HG03558 (cell line): Measurements from ENCODE around the gene PPP1R10.
A peak's percentile ranks its signal among the peaks of the same experiment; 100 is the strongest.

Experiments
- ATAC-seq: cut with Tn5 transposase; IDR thresholded peaks from one replicate; pipeline ENCODE4 v1.9.1; 2021; ENCODE audit warnings: moderate number of reproducible peaks; ENCODE audit not compliant: unreplicated experiment; ENCODE audit errors: extremely low read depth

Gene PPP1R10

GRCh38 chr6:30562470-30563425, 54.3 kb downstream of the PPP1R10 start:
- ATAC-seq, result no peak

- ATAC-seq, result no peak
These were observed 56.1 kb downstream of the PPP1R10 start for GRCh38 chr6:30560930-30561329.

DNA sequence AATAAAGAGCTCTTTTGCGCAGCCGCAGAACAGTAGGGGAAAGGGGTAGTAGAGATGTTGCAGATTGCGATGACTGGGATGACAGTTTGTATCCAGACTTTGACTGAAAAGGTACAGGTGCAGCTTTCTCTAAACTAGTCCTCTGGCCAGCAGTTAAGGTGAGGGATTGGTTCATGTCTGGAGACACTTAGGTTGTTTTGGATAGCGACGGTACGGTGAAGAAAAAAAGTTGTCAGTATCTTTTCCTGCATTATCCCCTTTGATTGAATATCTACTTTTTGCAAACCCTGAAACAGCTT, 59.4 kb downstream of the PPP1R10 start:
- ATAC-seq, result no peak

DNA sequence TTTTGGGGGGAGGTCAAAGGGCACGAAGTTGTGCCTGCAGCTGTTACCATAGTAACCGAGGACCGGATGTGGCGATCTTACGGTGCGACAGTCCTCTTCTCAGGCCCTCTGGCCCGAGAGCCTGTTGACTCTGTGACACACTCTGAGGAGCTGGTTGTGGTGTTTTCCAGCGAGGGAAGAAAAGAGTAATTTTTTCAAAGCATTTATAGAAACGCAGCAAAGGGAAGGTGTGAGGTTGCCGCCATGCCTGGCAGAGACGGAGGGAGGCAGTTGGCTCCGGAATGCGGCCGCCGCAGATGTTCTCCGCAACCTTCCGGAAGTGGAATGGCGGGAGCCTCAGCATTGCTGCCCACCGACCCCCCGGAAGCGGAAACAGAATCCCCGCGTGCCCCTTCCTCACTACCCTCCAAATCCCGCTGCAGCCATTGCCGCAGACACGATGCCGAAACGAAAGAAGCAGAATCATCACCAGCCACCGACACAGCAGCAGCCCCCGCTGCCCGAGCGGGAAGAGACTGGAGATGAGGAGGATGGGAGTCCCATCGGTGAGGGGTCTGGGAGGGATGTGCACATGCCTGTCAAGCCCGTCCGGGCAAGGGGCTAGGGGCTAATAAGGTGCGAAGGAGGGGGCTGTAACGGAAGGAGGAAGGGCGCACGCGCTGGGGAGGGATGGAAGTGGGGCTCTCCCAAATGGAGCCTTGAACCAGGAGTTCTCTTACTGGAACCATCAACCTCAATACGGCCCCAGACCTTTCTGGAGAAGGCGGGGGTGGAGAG, 59.9 kb downstream of the PPP1R10 start, which contains the start of gene PRR3:
TSS of gene PRR3 (plus strand) at position 390 of the 777 bp plus-strand sequence. CDS start at position 440, 50 bp downstream.
- peak; percentile 33 for ATAC-seq

- ATAC-seq, result peak; percentile 29
These were observed 60.8 kb downstream of the PPP1R10 start, which contains the start of gene GNL1 for GRCh38 chr6:30556066-30556905. Gene GNL1 (minus strand): TSS chr6:30556489. CDS start chr6:30556203, 286 bp downstream.

GRCh38 chr6:30555816-30556065, 61.3 kb downstream of the PPP1R10 start:
- ATAC-seq, result no peak

DNA sequence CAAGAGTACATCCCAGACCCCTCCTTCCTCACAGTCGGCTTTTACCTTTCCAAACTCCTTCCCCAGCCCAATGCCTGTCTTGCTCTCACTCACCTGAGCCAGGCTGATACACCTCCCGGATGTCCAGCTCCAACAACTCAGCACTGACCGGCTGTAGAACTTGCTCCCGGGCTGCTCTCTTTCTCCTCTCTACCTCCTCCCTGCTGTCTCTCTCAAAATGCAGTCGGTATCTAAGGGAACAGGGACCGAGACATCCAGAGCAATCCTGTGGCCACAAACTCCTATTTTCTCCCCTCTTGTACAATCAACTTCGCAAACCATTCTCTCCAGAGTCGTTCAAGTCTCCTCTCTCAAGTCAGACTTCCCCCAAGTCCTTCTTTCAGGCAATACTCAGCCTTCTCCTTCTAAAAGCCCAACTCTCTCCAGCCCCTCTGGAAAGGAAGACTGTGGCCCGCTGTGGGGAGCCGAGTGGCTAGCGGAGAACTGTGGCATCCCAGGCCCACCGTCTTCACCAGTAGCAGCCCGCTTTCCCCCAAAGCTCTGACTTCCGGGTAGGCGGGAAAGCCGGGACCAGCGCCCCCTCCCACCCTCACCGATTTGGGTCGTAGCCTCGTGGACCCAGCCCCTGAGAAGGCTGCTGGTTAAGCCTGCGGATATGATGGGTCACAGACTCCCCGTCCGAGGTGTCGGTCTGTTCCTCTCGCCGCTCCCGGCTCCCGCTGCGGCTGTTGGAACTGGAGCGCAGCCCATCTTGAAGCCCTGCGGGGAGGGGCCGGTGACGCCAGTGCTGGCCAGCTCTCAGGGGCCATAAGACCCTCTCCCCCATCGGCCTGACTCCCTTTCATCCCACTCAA, 61.9 kb downstream of the PPP1R10 start:
- ATAC-seq, result no peak

GRCh38 chr6:30554404-30554803, 62.6 kb downstream of the PPP1R10 start:
- no peak for ATAC-seq
